Neural progenitor cell (in vitro differentiated cells): ENCODE data around the gene DIO3. TPM values are rescaled to one million over a fixed set of nuclear protein-coding genes. Genes with fewer than 3 reads are reported as not detected.
A peak's percentile ranks its signal among the peaks of the same experiment; 100 is the strongest.

ENCODE experiments used
- DNase-seq: peaks from one replicate; pipeline ENCODE4 v3.0.0-alpha.2; 2016; ENCODE audit warnings: low spot score
- H2AFZ ChIP-seq: fragments of 200-600 bp; sonication (generic); replicated peaks from 2 replicates; pipeline ENCODE4 v1.6.1; 2016; ENCODE audit warnings: antibody characterized with exemption
- H3F3A ChIP-seq: fragments of 200-600 bp; sonication (generic); 2 replicates; pipeline ENCODE4 v1.6.1; 2016; ENCODE audit warnings: antibody characterized with exemption, low read depth
- H3K27ac ChIP-seq: fragments of 200-600 bp; sonication (generic); 2 replicates; pipeline ENCODE4 v1.5.1; 2016; ENCODE audit warnings: mild to moderate bottlenecking
- H3K27me3 ChIP-seq: fragments of 200-600 bp; sonication (generic); 2 replicates; pipeline ENCODE4 v1.6.1; 2016; ENCODE audit warnings: mild to moderate bottlenecking, moderate library complexity
- H3K36me3 ChIP-seq: fragments of 200-600 bp; sonication (generic); 2 replicates; pipeline ENCODE4 v1.5.1; 2016
- H3K4me1 ChIP-seq: fragments of 200-600 bp; sonication (generic); 2 replicates; pipeline ENCODE4 v1.6.1; 2016; ENCODE audit warnings: mixed run types
- H3K4me2 ChIP-seq: fragments of 200-600 bp; sonication (generic); 2 replicates; pipeline ENCODE4 v1.6.1; 2016
- H3K4me3 ChIP-seq: fragments of 200-600 bp; sonication (generic); 2 replicates; pipeline ENCODE4 v1.5.1; 2016
- H3K79me2 ChIP-seq: fragments of 200-600 bp; sonication (generic); 2 replicates; pipeline ENCODE4 v1.6.1; 2016; ENCODE audit warnings: low read depth
- H3K9ac ChIP-seq: fragments of 200-600 bp; sonication (generic); 2 replicates; pipeline ENCODE4 v1.6.1; 2016
- H3K9me3 ChIP-seq: fragments of 200-600 bp; sonication (generic); 2 replicates; pipeline ENCODE4 v1.5.1; 2016; ENCODE audit warnings: low read depth
- H4K20me1 ChIP-seq: fragments of 200-600 bp; sonication (generic); 2 replicates; pipeline ENCODE4 v1.6.1; 2016; ENCODE audit warnings: low read depth
- H3K27ac Mint-ChIP-seq: 3 replicates; pipeline ENCODE4 v1.8.0; 2021; ENCODE audit warnings: mixed read lengths
- H3K27me3 Mint-ChIP-seq: 2 replicates; pipeline ENCODE4 v1.8.0; 2022; ENCODE audit warnings: low read depth, mild to moderate bottlenecking, inconsistent platforms, moderate library complexity, mixed read lengths; ENCODE audit not compliant: insufficient read depth
- H3K36me3 Mint-ChIP-seq: 3 replicates; pipeline ENCODE4 v1.8.0; 2021; ENCODE audit warnings: mixed read lengths
- H3K4me1 Mint-ChIP-seq: 3 replicates; pipeline ENCODE4 v1.8.0; 2021; ENCODE audit warnings: mixed read lengths
- H3K4me3 Mint-ChIP-seq: 3 replicates; pipeline ENCODE4 v1.8.0; 2021; ENCODE audit warnings: mild to moderate bottlenecking, moderate library complexity, mixed read lengths
- H3K9me3 Mint-ChIP-seq: 3 replicates; pipeline ENCODE4 v1.8.0; 2020; ENCODE audit warnings: mixed read lengths
- EZH2 ChIP-seq: fragments of 200-600 bp; sonication (generic); IDR thresholded peaks from 2 replicates; pipeline ENCODE4 v1.6.1; 2017; ENCODE audit warnings: antibody characterized with exemption, mild to moderate bottlenecking, moderate library complexity
- EZH2phosphoT487 ChIP-seq: fragments of 200-600 bp; sonication (generic); IDR thresholded peaks from 2 replicates; pipeline ENCODE4 v1.6.1; 2017; ENCODE audit warnings: antibody characterized with exemption
- total RNA-seq: library from RNA; depleted of rRNA; stranded (reverse); fragments of >200 nt; gene quantifications from 2 replicates; pipeline ENCODE4 v1.2.3, GENCODE V29; 2015; ENCODE audit warnings: low replicate concordance
- TF ChIP-seq, protein P1 (sequence below): fragments of 200-600 bp; sonication (generic); IDR thresholded peaks from 2 replicates; pipeline ENCODE4 v1.5.1; 2017; ENCODE audit warnings: antibody characterized with exemption, mild to moderate bottlenecking

Gene DIO3
- total RNA-seq, 1 donor from 2014 or later = 0.90 TPM

DNA sequence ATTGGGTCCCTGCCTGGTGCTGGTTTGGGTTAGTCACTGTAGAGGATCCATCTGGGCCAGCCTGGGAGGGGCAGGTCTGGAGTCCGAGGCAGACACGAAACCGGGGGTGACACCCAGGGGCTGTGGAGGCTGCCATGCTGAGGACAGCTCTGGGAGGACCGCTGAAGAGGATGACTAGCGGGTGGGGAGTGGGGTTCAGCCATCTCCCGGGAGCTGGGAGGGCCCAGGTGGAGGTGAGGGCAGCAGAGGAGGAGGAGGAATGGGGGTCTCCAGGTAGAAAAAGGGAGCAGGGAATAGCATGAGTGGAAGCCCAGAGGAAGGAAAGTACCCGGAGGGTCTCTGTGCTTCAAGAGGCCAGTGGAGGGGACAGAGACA, 4.0 kb upstream of the DIO3 start:
- Histone ChIP-seq H3K4me3 (no peak overlapping the region), H3K27ac (no peak overlapping the region), H3F3A (peaks cover 7% of the 10 kb centered on the region), H3K9me3 (no peaks in the 10 kb centered on the region), H3K79me2 (no peaks in the 10 kb centered on the region), H2AFZ (no peak overlapping the region), H3K4me2 (no peak overlapping the region), H3K9ac (no peak overlapping the region), H3K27me3 (peaks cover 81% of the 10 kb centered on the region), H3K4me1 (no peaks in the 10 kb centered on the region), H3K36me3 (no peaks in the 10 kb centered on the region), H4K20me1 (peaks cover 25% of the 10 kb centered on the region)
- peaks cover 4% of the 10 kb centered on the region for H3K9me3 Mint-ChIP-seq
- H3K4me3 Mint-ChIP-seq = no peak overlapping the region
- no peak for DNase-seq
- H3K36me3 Mint-ChIP-seq = no peaks in the 10 kb centered on the region
- TF ChIP-seq, protein P1, sequence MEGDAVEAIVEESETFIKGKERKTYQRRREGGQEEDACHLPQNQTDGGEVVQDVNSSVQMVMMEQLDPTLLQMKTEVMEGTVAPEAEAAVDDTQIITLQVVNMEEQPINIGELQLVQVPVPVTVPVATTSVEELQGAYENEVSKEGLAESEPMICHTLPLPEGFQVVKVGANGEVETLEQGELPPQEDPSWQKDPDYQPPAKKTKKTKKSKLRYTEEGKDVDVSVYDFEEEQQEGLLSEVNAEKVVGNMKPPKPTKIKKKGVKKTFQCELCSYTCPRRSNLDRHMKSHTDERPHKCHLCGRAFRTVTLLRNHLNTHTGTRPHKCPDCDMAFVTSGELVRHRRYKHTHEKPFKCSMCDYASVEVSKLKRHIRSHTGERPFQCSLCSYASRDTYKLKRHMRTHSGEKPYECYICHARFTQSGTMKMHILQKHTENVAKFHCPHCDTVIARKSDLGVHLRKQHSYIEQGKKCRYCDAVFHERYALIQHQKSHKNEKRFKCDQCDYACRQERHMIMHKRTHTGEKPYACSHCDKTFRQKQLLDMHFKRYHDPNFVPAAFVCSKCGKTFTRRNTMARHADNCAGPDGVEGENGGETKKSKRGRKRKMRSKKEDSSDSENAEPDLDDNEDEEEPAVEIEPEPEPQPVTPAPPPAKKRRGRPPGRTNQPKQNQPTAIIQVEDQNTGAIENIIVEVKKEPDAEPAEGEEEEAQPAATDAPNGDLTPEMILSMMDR = no peak
- no peak for TF ChIP-seq EZH2phosphoT487
- no peak for TF ChIP-seq EZH2
- peaks cover 7% of the 10 kb centered on the region for H3K4me1 Mint-ChIP-seq
- peaks cover 36% of the 10 kb centered on the region for H3K27me3 Mint-ChIP-seq
- H3K27ac Mint-ChIP-seq = no peak overlapping the region

- H3K4me1 ChIP-seq = peaks cover 1% of the 10 kb centered on the region
- H3K27me3 ChIP-seq = peaks cover 88% of the 10 kb centered on the region
- Mint-ChIP-seq H3K36me3 (no peaks in the 10 kb centered on the region), H3K9me3 (peaks cover 7% of the 10 kb centered on the region), H3K4me3 (peak overlapping the region; percentile 76), H3K27me3 (peaks cover 42% of the 10 kb centered on the region), H3K4me1 (peaks cover 14% of the 10 kb centered on the region), H3K27ac (no peak overlapping the region)
- H3K36me3 ChIP-seq = no peaks in the 10 kb centered on the region
- peak; percentile 42 for DNase-seq
- no peaks in the 10 kb centered on the region for H3K79me2 ChIP-seq
- no peak overlapping the region for H3K4me2 ChIP-seq
- peaks cover 33% of the 10 kb centered on the region for H4K20me1 ChIP-seq
- no peak overlapping the region for H3K27ac ChIP-seq
- TF ChIP-seq, protein P1 = peak; percentile 28
- TF ChIP-seq EZH2phosphoT487 = no peak
- no peaks in the 10 kb centered on the region for H3K9me3 ChIP-seq
- no peak overlapping the region for H2AFZ ChIP-seq
- peaks cover 7% of the 10 kb centered on the region for H3F3A ChIP-seq
- H3K9ac ChIP-seq = no peak overlapping the region
- no peak overlapping the region for H3K4me3 ChIP-seq
These were observed 3.2 kb upstream of the DIO3 start for GRCh38 chr14:101557811-101558738.

GRCh38 chr14:101558739-101559240, 2.5 kb upstream of the DIO3 start:
- DNase-seq = no peak
- H3K36me3 Mint-ChIP-seq = no peaks in the 10 kb centered on the region
- Histone ChIP-seq H2AFZ (no peak overlapping the region), H3K36me3 (no peaks in the 10 kb centered on the region), H3K27ac (no peak overlapping the region), H3K27me3 (peaks cover 88% of the 10 kb centered on the region), H3F3A (peaks cover 7% of the 10 kb centered on the region), H3K9ac (no peak overlapping the region), H3K9me3 (no peaks in the 10 kb centered on the region), H3K4me3 (peak overlapping the region; percentile 43), H3K4me2 (peak overlapping the region; percentile 83), H3K79me2 (no peaks in the 10 kb centered on the region), H3K4me1 (peaks cover 9% of the 10 kb centered on the region), H4K20me1 (peaks cover 40% of the 10 kb centered on the region)
- TF ChIP-seq EZH2phosphoT487 (no peak), EZH2 (no peak)
- TF ChIP-seq, protein P1 = no peak
- H3K4me3 Mint-ChIP-seq = peak overlapping the region; percentile 76
- H3K27me3 Mint-ChIP-seq = peaks cover 44% of the 10 kb centered on the region
- H3K4me1 Mint-ChIP-seq = peaks cover 18% of the 10 kb centered on the region
- no peak overlapping the region for H3K27ac Mint-ChIP-seq
- peaks cover 7% of the 10 kb centered on the region for H3K9me3 Mint-ChIP-seq
